Activated CD4-positive, alpha-beta T cell treated with anti-CD3 and anti-CD28 coated beads for 1 hour (primary cell): ENCODE results near the gene TNNI2.
"Not testable (repeated sequence)": the region's sequence is repeated elsewhere in the genome, so short reads cannot be mapped to it uniquely, and the experiment has no call there.

Experiments used
- DNase-seq: peaks from one replicate; pipeline ENCODE4 v3.0.0-alpha.2; 2020

Gene TNNI2

DNA sequence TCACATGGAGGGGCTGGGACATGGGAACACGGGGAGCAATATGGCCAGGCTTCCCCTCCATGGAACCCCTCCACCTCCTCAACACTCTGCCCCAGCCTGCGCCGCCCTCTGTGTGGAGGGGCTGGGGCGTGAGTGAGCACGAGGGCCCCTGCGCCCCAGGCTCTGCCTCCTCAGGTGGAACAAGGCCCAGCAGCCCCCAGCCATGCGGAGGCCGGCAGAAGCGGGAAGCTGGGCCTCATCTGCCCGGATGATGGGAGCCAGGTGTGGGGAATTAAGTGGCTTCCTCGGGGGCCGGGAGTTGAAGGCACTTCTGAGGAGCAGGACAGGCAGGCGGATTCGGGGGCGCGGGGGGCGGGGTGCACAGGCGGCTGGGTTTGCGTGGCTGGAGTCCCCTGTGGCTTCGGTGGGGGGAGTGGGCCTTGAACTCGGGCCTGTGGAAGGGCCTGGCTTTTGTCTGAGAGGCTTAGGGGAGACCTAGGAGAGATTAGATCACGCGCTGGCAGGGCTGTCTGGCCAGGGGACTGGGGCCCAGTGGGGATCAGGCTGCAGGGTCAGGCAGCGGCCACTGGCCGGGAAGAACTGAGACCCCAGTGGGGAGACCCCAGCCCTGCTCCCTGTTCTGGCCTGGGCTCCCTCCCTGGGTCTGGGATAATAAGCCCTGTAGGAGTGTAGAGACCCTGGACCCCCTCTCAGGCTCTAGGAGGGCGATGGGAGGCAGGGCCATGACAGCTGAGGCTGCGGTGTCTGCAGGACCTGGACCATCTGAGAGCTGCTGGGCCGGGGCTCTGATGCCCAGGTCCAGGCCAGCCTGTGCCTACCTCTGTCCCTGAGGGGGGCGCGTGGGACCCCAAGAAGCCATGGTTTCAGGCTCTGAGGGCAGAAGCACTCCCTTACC lies 39.6 kb downstream of the TNNI2 start:
- DNase-seq, result no peak

DNA sequence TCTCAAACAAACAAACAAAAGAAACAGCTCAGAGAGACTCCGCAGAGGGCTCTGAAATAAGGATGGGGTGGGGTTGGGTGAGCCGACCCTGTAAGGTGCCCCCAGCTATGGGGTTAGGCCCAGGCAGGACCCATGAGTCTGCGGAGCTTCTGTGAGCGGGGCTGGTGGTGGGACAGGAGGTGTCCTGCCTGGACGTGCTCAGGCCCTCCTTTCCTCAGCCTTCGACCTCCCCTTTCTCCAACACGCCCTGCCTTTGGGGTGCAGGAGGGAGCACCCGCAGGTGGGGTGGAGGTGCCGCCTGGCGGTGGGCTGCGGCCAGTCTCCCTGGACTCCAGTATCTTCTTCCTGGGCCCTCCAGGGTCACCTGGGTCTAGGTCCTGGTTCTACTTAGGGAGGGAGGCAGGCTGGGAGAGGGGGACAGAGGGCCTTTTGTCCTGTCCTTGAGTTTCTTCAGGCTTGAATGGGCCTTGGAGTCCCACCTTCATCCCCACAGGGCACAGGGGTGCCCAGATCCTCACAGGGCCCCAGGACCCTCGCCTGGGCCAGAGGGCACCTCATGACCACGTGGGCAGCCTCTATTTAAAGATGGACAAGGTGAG lies 40.7 kb downstream of the TNNI2 start:
- no peak for DNase-seq

DNA sequence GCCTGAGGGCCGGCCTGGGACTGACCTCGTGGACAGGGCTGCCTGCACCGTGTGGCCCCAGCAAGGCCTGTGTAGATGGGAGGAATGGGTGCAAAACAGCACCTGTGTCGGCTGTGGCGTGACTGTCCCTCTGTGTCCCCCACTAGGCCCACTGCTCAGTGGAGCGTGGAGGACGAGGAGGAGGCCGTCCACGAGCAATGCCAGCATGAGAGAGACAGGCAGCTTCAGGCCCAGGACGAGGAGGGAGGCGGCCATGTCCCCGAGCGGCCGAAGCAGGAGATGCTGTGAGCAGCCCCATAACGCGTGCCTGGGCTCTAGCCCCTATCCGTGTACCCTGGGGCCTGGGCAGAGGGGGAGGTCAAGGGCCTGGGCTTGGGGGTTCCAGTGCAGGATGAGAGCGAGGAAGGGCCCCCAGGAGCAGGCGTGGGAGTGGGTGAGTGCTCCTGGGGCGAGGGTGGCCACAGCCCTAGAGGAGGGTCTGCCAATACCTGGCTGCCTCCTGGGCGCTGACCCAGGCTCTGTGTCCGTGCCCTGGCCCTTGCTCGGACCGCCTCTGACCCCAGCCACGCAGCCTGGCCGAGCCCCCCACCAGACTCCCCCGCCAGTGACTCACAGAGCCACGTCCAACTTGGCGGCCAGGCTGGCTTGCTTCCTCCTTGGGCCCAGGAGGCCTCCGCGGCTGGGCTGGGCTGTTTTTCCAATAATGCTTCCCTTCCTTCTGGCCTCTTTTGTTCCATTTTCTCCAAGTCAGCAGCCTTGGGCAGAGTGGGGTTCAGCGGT lies 41.4 kb downstream of the TNNI2 start:
- no peak for DNase-seq

DNA sequence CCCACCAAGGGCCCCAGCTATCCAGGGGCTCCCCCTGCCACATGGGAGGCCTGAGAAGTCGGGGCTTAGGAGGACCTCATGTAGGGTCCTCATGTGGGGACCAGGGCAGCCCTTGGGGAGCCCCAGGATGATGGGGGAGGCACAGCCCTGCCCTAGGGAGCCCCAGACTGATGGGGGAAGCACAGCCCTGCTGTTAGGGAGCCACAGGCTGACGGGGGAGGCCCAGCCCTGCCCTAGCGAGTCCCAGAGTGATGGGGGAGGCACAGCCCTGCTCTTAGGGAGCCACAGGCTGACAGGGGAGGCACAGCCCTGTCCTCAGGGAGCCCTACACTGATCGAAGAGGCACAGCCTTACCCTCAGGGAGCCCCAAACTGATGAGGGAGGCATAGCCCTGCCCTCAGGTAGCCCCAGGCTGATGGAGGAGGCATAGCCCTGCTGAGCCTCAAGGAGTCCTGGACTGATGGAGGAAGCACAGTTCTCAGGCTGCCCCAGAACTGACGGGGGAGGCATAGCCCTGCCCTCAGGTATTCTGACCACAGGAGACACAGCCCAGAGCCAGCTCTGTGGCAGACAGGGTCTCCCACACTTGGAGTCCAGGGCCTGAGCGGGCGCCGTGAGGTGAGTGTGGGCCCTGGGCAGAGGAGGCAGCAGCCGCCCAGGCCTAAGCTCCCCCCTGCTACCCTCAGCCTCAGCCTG lies 42.1 kb downstream of the TNNI2 start:
- DNase-seq, result no peak

DNA sequence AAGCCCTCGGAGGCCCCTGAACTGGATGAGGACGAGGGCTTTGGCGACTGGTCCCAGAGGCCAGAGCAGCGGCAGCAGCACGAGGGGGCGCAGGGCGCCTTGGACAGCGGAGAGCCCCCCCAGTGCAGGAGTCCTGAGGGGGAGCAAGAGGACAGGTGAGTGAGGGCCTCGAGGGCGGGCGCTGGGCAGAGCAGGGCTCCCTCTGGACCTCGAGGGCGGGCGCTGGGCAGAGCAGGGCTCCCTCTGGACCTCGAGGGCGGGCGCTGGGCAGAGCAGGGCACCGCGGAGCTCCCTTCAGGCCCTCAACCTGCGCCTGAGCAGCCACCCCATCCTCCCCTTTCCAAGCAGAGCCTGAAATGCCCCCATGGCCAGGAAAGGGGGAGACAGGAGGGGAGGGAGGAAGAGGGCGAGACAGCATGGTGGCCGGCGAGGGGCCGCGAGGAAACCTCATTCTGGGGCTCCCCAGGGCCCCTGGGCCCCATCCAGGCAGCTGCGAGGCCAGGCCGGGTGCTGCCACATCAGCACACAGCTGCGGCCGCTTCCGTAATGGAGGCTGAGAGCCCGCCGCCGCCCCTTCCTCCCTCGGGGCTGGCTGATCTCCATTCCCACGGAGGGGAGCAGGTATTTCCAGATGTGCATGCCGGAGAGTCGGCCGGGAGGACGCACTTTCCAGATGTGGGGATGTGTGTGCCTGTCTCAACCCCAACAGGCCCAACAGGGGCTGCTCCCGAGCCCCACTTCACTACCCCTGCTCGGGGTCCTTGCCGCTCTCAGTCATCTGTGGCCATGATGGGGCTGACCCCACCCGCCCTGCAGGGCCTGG lies 42.9 kb downstream of the TNNI2 start:
- no peak for DNase-seq

DNA sequence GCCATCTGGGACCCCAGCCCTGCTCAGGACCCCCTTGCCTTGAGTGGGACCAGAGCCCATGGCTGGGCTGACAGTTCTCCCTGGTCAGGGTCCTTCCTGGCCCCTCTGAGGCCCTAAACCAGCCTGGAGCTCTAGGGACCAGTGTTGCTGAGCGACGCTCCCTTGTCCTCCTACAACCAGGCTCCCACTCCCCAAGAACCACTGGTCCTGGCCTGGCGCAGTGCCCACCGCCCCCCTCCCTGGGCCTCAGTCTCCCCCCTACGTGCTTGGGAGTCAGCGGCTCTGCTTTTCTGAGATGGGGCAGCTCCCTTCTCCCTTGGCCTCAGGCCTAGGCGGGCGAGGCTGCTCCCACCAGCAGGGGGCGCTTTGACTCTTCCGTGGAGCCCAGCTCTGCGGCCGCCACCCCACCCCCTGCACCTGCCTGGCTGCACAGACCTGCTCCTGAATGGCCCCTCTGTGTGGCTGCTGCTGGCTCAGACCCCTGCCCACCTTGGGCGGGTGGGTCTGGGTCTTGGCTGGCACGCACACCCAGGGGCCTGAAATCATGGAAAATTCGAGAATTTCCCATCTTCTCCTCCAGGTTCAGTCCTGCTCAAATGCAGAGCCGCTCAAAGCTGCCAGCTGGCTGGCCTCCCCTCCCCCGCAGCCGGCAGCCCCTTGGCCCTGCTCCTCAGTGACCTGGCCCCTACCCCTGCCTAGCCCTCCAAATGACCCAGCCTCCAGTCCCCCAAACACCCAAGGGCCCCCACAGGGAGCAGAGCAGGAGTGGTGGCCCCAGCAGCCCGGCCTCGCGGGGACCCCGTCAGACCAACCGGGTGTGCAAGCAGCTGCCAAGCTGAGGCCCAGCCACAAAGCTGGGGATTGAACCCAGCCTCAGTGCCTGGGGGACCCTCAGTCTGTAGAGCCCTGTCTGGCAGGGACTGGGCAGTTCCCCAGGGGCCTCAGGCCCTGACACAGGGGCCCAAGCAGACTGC lies 43.8 kb downstream of the TNNI2 start:
- peak; percentile 68 for DNase-seq

DNA sequence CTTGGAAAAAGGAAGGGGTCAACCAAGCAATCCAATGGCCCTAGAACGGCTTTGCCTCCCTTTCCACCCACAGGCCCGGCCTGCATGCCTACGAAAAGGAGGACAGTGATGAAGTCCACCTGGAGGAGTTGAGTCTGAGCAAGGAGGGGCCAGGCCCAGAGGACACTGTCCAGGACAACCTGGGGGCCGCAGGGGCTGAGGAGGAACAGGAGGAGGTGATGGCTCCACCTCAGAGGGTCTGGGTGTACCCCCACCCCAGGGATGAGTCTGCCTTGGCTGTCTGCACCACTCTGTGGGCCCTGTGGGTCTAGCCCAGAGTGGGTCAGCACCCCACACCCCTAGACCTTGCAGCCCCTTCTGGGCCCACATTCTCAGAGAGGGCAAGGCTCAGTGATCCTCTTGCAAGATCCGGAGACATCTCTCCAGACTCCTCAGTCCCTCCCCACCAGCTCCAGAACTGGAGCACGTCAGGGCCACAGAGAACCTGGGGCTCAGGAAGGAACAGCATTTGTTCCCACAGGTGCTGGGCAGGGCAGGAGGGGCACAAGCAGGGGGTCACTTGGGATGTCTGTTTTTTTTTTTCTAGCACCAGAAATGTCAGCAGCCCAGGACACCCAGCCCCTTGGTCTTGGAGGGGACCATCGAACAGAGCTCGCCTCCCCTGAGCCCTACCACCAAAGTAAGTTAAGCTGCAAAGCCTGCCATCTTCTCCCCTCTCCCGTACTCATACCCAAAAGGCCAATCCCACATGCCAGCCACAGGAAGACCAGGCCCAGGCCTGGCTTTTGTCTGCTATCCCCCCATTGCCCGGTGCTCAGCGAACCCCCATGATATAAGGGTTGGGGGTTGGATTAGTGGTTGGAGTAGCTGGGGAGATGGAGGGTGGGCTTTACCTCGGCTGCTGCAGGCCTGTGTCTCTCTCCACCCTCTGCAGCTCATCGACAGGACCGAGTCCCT lies 44.8 kb downstream of the TNNI2 start:
- no peak for DNase-seq

DNA sequence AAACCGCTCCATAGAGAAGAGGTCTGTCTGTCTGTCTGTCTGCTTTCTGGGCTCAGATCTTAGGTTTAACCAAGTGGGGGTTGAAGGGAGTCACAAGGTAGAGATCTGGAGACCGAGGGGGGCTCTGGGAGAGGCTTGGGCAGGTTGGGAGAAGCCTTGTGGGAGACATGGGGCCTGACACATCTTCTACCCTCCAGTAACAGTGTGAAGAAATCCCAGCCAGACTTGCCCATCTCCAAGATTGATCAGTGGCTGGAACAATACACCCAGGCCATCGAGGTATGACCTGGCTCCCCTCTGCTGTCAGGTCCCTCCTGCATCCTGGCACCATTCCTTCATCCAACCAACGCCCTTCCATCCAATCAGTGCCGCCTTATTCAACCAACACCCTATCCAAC lies 45.5 kb downstream of the TNNI2 start:
- no peak for DNase-seq

DNA sequence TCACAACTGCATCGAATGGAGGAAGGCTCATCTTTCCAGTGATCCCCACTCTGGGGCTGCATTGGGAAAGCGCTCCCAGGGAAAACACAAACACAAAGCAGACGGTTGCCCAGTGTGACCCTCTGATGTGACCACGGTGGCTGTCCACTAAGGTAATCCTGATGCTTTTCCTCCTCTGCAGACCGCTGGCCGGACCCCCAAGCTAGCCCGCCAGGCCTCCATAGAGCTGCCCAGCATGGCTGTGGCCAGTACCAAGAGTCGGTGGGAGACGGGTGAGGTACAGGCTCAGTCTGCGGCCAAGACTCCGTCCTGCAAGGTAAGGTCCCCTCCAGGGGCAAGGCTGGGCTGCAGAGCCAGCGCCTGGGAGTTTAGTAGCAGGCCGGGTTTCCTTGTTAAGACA lies 47.8 kb downstream of the TNNI2 start:
- DNase-seq, result not testable (repeated sequence)

DNA sequence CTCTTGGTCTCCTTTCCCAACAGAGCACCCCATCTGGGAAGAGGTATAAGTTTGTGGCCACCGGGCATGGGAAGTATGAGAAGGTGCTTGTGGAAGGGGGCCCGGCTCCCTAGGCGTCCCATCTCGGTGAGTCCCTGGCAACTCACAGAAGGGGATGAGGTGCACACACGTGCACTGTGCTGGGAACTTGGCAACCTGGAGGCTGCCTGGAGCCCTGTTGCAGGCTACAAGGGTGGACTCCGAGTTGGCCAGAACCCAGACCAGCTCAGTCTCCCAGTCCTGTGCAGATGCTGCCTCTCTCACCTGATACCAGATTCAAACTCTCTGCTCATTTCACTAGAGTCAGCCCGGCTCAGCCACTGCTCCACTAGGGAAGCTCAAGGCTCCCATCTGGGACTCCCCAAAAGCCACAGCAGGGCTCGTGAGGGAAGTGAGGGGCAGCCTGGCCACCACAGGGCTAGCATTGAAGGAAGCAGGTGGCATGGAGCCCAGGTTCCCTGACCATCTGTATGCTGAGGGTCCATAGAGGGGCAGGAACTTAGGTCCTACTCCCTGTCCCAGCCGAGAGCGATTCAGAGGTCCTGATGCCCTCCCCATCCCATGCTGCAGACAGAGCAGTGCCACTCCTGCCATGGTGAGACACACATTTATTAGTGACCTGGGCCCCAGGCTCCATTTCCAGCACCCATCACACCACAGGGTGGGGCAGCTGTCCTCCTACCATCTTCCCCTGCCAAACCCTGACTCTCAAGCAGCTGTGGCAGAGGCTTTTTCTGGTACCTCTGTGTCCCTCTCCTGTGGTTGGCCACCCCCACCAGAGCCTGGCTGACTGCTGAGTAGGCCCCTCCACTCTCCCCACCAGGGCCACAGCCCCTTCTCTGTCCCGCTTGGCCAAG lies 48.9 kb downstream of the TNNI2 start:
- no peak for DNase-seq

DNA sequence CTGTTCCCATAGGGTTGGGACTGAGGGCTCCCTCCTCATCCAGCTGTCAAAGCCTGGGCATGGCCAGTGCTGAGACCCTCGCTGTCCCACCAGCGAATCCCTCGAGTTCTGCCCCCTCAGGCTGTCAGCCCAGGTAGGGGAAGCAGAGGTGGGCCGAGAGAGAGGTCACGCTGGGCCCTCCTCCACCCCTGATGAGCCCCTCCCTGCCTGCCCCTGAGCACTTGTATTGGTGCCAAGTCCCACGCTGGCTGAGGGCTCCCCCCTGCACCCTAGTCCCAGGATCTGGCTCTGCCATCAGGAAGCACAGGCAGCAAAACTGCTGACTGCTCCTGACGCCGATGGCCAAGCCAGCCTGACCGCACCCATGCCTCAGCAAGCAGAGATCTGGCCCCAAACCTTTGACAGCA lies 49.6 kb downstream of the TNNI2 start:
- DNase-seq, result no peak

DNA sequence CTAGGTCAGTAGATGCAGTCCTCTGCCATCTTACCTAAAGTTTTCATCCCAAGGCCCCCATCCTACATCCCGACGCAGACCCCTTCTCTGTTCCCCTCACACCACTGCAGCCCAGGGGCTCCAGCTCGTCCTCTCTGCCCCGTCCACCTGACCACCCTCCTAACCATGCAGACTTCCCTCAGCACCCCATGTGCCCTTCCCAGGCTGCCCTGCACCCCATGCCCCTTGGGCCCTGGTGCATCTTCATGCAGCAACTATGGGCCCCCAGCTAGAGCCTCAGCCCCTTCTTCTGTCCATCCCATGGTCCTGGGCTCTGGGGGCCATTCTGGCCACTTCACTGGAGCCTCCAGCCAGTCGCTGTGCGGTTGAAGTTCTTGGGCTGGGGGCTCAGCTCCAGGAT lies 50.0 kb downstream of the TNNI2 start:
- DNase-seq, result no peak

DNA sequence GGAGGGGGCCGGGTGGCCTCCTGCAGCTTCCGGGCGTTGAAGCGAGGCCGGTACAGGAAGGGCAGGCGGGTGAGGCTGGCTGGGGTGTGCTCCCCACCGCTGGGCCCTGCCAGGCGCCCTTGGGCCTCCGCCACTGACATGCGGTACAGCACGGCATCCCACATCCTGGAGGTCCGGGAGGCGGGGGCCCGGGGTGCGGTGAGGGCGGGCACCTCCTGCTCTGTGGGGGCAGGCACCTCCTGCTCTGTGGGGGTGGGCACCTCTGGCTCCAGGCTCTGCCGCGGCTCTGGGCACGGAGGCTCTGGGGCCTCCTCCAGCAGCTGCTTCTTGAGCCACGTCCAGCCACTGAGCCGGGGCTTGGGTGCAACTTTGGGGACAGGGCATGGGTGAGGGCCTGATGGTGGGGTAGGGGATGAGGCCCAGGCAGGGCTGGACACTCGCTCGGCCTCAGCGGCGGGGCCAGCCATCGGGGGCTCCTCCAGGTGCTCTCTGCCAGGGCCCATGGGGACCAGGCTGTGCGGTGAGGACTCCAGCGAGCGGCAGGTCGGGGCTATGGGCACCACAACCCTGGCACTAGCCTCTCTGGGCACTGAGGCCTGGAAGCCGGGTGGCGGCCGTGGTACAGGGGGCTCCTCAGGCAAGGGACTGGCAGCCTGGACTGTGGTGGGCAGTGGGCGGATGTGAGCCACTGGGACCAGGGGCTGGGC lies 50.6 kb downstream of the TNNI2 start:
- DNase-seq, result peak; percentile 43

DNA sequence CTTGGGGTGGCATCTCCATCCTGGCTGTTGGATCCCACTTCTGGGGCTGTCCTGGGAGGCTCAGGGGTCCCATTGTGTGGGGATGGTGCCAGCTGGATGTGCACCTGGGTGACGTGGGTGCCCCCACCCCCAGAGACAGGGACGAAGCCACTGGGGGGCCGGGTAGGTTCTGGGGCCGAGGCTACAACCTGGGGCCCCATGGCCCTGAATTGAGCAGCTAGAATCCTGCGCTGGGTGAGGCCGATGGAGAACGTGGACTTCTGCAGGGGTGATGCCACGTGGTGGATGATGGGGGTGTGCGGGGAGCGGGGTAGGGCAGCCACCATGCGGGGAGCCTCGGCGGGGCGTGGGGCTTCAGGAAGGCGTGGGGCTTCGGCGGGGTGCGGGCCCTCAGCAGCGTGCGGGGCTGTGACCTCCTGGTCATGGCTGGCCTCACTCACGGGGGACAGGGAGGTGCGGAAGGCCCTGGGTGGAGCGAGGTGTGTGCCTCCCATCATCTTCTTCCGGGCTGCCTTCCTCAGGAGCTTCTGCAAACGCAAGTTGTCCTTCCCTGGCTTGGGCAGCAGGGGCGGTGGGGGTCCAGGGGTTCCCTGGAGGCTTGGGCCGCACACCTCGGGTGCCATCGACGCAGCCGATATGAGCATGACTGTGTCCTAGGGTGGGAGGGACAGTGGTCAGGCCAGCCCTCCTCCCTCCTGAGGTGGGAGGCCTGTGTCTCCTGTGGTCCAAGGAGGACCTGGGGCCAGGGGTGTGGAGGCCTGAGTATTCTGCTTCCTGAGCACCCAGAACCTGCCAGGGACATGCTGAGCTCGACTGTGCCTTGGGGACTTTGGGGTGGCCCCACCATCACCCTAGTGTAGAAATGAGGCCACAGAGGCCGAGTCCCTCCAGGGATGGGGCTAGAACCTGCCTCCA lies 51.4 kb downstream of the TNNI2 start:
- no peak for DNase-seq
